GM18870 (cell line): ENCODE data around the gene TSPAN15.

Experiments
- ATAC-seq: cut with Tn5 transposase; IDR thresholded peaks from one replicate; pipeline ENCODE4 v1.9.1; 2021; ENCODE audit warnings: moderate library complexity; ENCODE audit not compliant: unreplicated experiment

TSPAN15 gene

GRCh38 chr10:69416695-69417094, 34.6 kb upstream of the TSPAN15 start, which contains the start of gene TACR2:
Gene TACR2 (minus strand): TSS chr10:69416918. CDS start chr10:69416323, 595 bp downstream.
- ATAC-seq, result no peak

DNA sequence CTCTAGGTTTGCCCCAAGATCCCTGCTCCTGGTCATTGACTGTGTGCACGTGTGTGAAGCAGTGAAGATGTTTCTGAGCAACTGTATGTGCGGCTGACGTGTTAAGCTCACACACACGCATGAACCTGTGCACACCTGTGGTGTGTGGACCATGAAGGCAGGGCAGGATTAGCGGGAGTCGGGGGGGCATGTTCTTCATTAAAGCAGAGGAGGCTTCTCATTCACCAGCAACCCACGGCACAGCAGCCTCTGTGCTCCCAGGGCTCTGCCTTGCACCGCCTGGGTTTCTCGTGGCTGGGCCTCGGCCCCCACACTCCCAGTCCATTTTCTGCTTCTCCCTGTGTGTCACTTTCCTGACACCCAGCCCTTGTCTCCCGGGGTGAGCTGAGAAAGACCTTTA, 33.7 kb upstream of the TSPAN15 start:
- no peak for ATAC-seq

DNA sequence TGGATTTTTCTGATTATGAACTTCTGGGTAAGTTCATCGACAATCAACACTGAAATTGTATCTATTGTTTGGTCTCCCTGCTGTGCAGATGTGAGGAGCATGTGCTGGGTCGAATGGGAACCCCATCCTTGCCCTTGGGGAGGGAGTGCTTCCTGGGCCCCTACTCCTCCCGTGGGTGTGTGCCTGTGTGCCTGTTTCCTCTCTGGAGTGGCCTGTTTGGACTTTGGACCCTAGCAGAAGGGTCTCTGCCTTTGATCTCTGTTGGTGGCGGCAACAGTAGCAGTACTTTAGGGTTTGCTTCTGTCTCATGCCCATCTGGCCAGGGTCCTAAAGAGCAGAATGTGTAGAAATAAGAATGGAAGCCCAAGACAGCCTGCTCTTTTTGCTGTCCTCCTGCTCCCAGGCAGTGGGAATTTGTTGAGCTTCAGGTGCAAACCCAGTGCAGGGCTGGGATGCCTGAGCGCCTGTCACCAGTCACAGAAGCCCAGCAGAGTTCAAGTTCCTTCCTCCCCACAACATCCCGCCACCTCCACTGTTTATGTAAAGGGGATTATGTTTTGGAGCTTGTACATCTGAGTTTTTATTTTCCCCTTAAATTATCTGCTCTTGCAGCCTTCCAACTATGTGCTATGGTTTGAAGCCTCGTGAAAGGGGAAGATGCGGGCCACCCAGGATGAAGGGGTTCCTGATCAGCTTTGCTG, 33.1 kb upstream of the TSPAN15 start:
- ATAC-seq, result no peak

- no peak for ATAC-seq
These were observed 32.0 kb upstream of the TSPAN15 start for GRCh38 chr10:69419096-69419743.

GRCh38 chr10:69419744-69420126, 31.5 kb upstream of the TSPAN15 start:
- ATAC-seq, result no peak

DNA sequence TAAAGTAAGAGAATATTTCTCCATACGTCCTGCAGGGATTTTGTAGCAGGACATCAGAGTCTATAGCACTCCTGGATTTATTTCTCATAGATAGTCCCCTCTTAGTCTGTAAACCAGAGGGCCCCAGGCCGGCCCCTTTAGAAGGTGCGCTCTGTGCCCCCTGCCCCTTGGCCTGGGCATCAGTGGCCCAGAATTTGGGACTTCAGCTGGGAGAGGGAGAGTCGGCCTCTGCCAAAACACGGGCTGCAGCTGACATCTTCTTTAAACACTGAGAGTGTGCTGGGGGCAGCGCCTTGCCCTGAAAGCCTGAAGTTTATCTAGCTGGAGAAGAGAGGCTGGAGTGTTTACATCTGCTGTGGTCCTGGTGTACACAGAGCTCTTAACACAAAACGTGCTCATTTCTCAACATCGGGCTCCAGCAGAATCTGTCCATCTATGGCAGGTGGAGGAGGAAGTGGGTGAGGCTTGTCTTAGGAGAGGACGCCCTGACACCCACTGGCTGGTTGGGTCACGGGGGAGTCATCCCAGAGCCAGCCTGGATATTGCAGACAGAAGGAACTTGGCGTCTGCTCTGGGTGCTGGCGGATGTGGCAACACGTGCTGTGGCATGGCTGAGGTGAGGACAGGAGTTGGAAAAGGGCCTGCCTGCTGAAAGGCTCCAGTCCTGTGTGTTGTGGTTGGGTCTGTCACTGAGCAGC, 29.5 kb upstream of the TSPAN15 start:
- ATAC-seq, result no peak

- no peak for ATAC-seq
These were observed 28.6 kb upstream of the TSPAN15 start for GRCh38 chr10:69422676-69423075.

DNA sequence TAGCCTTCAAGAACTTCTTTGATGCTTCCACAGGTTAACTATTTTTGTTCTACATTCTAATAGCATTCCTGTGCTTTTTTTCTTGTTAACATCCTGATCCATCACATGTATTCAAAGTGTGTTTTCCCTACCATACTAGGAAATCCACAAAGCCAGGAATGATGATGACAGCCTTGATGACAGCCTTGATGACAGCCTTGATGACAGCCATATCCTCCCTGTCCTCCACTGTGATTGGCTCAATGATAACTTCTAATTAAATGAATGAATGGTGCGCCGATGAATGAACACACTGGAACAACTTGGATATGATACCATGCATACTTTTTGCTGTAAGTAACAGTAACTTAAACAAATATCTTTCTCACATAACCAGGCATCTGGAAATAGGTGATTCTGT, 26.2 kb upstream of the TSPAN15 start:
- no peak for ATAC-seq

GRCh38 chr10:69425511-69426298, 25.6 kb upstream of the TSPAN15 start:
- no peak for ATAC-seq

DNA sequence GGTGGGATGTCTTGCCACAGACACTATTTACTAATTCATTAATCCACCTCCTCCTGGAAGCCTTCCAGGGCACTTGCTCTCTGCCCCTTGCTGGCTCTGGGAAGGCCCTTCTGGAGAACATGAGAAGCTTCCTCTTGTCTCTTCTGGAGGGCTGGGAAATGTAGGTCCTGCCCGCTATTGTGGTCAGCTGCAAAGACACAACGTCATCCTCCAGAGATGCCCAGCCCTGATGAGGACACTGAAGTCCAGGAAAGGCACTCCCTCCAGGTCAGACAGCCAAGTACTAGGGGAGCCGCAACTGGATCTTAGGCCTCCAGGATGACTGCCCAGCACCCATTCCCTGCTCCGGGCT, 24.9 kb upstream of the TSPAN15 start:
- ATAC-seq, result no peak

GRCh38 chr10:69428165-69428564, 23.1 kb upstream of the TSPAN15 start:
- no peak for ATAC-seq

GRCh38 chr10:69434169-69434568, 17.1 kb upstream of the TSPAN15 start:
- ATAC-seq, result no peak

DNA sequence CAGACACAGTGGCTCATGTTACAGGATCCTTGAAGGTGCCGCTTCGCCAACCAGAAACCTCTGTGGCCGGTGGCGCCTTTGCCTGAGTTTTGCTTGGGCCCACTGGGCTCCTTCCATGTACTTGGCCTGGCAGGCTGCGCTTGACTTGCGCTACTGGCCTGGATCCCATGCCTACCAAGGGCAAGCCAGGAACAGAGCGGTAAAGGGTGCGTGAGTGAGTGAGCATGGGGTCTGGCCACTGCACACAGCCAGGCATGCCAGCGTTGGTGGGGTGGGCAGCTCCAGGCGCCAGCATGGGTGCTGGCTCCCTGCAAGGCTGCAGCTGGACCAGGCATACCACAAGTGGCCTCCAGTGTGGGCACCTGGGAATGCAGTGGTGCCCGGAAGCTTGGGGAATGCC, 16.3 kb upstream of the TSPAN15 start:
- ATAC-seq, result no peak

DNA sequence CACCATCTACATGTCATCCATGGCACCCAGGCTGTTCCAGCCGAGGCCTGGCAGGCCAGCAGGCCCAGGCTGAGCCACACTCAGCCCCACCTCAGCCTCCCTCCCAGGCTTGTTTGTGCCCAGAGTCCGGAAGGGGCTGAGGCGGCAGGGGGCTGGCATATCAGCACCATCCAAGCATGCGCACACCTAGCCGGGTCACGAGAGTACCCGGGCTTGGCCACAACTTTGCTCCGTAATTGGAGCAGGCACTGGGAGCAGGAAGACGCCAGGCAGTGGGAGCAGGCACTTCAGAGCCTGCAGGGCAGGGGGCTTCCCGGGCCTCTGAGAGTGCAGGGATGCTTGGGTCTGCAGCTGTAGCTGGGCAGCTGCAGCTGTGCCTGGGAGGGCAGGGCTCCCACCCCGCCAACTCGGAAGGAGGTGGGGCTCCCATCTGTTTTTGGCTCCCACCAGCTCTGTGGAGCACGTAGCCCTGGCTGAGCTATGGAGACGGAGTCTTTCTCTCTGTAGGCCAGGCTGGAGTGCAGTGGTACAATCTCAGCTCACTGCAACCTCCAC, 15.2 kb upstream of the TSPAN15 start:
- no peak for ATAC-seq

DNA sequence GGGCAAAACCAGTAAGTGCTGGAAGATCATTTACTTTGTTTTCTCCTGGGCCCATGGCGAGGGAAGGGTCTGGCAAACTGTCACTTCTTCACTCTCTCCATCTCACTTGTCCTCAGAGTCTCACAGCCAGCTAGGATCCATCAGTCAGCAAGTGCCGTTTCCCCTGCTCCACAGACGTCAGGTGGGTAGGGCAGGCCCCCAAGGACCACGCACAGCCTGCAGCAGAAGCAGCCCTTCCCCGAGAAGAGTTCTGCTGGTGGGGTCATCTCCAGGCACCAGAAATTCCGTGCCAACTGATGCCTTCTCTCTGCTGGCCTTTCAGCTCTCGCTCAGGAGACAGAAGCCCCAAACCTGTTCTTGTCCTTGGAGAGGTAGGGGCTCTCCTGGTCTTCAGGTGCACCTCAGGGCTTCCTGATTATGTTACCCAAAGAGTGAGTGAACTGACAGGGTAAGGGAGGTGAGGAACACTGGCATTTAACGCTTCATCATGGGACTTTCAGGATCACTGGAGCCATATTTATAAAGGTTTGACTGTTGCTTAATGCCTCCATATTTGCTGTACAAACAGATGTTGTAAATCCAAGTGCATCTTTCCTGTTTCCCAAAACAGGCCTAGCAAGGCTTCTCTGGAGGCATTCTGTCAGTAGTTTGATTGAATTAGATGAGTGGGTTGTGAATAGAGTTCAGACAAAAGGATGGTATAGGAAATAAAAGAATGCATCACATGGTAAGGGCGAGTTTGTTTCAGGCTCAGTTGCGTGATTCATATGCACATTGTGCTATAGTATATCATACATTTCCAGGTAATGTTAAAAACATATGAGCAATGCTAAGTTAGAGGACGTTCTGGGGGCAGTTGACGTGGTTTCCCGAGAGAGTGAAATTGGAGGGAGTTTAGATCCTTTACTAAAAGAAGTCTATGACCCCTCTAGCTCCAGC, 13.7 kb upstream of the TSPAN15 start:
- ATAC-seq, result no peak

- ATAC-seq, result no peak
These were observed 12.5 kb upstream of the TSPAN15 start for GRCh38 chr10:69438536-69439349.

DNA sequence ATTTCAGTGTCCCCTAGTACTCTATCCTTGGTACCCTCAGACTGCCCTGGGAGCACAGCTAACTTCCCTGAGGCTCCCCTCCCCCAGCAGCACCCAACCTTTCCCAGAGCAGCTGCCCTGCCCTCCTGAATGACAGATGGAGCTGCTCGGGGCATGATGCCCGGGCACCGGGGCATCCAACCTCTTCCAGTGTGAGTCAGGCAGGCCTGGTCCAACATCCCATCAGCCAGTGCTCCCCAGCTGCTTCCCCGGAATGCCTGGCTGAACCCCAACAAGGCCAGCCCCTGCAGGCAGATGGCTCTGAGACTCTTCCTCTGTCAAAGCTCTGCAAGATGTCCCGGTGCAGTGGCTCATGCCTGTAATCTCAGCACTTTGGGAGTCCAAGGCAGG, 11.9 kb upstream of the TSPAN15 start:
- no peak for ATAC-seq

- ATAC-seq, result no peak
These were observed 11.3 kb upstream of the TSPAN15 start for GRCh38 chr10:69439813-69440506.

- no peak for ATAC-seq
These were observed 7.9 kb upstream of the TSPAN15 start for GRCh38 chr10:69443354-69443753.
